ENCODE results near the gene HOXB7. TPM values are rescaled to one million over a fixed set of nuclear protein-coding genes. Genes with fewer than 3 reads are reported as not detected.

Gene HOXB7
- polyA plus RNA-seq, 1 experiment, result not detected

- no peaks in the 10 kb centered on the region for H3K36me3 ChIP-seq (ENCODE audit: control insufficient read depth, insufficient read depth, low read length)
Observed at GRCh38 chr17:48647103-48647962, 36.5 kb upstream of the HOXB7 start.

DNA sequence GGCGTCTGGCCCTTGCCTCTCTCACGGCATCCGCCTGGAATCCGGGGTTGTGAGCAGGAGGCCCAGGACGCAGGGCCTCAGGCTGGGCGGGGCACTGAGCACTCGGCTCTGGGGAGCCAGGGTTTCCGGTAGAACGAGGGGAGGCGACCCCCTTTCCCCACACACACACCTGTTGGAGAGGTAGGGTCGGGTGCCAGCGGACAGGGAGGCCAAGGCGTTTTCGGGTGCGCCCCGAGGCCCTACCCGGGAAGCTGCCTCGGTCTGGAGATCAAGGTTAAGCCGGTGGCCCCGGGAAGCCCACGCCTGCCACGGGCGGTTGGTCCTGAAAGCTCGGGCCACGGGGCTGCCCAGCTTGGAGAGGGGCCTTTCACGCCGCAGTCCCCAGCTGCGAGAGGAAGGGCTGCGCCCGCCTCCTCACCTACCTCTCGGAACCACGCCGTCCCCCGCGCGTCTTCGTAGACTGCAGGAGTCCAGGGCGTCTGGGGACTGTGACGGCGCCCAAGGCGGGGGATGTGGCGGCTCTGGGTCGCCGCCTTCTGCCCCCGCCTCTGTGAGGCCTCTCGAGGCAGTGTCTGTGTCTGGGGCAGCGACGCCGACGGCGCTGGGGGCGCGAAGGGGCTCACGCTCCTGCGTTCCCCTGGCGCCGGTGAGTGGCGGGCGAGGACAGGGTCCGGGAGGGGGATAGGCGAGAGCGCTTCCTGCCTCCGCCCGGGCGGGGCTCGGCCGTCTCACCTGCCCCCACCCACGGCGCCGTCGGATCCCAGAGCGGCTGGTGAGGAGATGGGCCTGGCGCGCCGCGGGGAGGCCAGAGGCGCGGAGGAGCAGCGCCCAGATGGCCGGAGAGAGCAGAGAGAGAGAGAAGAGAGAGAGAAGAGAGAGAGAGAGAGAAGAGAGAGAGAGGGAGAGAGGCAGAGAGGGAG, 35.6 kb upstream of the HOXB7 start:
- Histone ChIP-seq H3K36me3 (ENCODE audit: control insufficient read depth, insufficient read depth, low read length) (no peaks in the 10 kb centered on the region), H3K4me3 (ENCODE audit: low read depth, low read length) (no peak overlapping the region), H3K27me3 (ENCODE audit: control insufficient read depth, insufficient read depth, low read length) (peaks cover 53% of the 10 kb centered on the region)
- DNase-seq (ENCODE audit: low read depth), result no peak
- TF ChIP-seq, protein P1, sequence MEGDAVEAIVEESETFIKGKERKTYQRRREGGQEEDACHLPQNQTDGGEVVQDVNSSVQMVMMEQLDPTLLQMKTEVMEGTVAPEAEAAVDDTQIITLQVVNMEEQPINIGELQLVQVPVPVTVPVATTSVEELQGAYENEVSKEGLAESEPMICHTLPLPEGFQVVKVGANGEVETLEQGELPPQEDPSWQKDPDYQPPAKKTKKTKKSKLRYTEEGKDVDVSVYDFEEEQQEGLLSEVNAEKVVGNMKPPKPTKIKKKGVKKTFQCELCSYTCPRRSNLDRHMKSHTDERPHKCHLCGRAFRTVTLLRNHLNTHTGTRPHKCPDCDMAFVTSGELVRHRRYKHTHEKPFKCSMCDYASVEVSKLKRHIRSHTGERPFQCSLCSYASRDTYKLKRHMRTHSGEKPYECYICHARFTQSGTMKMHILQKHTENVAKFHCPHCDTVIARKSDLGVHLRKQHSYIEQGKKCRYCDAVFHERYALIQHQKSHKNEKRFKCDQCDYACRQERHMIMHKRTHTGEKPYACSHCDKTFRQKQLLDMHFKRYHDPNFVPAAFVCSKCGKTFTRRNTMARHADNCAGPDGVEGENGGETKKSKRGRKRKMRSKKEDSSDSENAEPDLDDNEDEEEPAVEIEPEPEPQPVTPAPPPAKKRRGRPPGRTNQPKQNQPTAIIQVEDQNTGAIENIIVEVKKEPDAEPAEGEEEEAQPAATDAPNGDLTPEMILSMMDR (IDR thresholded peaks at IDR 0.05; ENCODE audit: insufficient read depth, low read depth, low read length), result no peak
- CTCF ChIA-PET, result interaction anchor here (1.0 kb wide), 1 partner anchor 9 kb away, joined by 3 read pairs; no protein-coding TSS in a partner anchor
- POLR2A ChIA-PET, result no interaction called here

More at GRCh38 chr17:48647103-48647962, 36.5 kb upstream of the HOXB7 start:
- POLR2A ChIA-PET, result no interaction called here
- TF ChIP-seq, protein P1 (IDR thresholded peaks at IDR 0.05; ENCODE audit: insufficient read depth, low read depth, low read length), result no peak
- no peak for DNase-seq (ENCODE audit: low read depth)
- peaks cover 45% of the 10 kb centered on the region for H3K27me3 ChIP-seq (ENCODE audit: control insufficient read depth, insufficient read depth, low read length)
- H3K4me3 ChIP-seq (ENCODE audit: low read depth, low read length), result peak overlapping the region; percentile 4
- CTCF ChIA-PET, result interaction anchor here (0.5 to 0.6 kb wide), 2 partner anchors 14 to 237 kb away, joined by 3 read pairs; no protein-coding TSS in a partner anchor

DNA sequence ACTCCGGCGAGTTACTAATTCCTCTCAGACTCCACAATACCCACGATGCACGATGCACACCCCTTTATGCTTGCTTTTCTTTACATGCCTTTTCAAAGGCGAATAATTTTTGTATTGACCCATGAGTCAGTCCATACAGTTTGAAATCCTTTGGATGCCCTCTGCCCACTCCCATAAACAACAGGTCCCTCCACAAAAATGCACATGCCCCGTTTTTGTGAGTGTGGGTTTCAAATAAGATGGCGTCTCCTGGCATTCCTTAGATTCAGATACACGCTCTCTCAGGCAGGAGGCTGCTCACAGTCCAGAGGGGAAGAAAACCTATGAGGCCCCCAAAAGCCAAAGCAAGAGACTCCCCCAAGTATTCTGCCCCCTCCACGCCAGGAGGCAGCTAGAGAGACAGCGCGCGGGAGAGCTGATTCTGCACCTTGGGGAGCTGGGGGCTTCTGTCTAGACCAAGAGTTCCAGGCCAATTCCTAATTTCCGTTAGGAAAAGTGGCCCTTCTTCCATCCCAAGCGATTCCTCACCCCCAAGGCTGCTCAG, 34.9 kb upstream of the HOXB7 start:
- no peaks in the 10 kb centered on the region for H3K36me3 ChIP-seq (ENCODE audit: control insufficient read depth, insufficient read depth, low read length)
- TF ChIP-seq, protein P1 (IDR thresholded peaks at IDR 0.05; ENCODE audit: insufficient read depth, low read depth, low read length), result no peak
- DNase-seq (ENCODE audit: low read depth), result no peak
- ChIA-PET CTCF (interaction anchor here (1.0 kb wide), 1 partner anchor 9 kb away, joined by 3 read pairs; no protein-coding TSS in a partner anchor), POLR2A (no interaction called here)
- no peak overlapping the region for H3K4me3 ChIP-seq (ENCODE audit: low read depth, low read length)
- peaks cover 60% of the 10 kb centered on the region for H3K27me3 ChIP-seq (ENCODE audit: control insufficient read depth, insufficient read depth, low read length)

- POLR2A ChIA-PET, result no interaction called here
- Histone ChIP-seq H3K36me3 (ENCODE audit: control insufficient read depth, insufficient read depth, low read length) (no peaks in the 10 kb centered on the region), H3K4me3 (ENCODE audit: low read depth, low read length) (no peak overlapping the region), H3K27me3 (ENCODE audit: control insufficient read depth, insufficient read depth, low read length) (peaks cover 64% of the 10 kb centered on the region)
- TF ChIP-seq, protein P1 (IDR thresholded peaks at IDR 0.05; ENCODE audit: insufficient read depth, low read depth, low read length), result no peak
- CTCF ChIA-PET, result no interaction called here
- no peak for DNase-seq (ENCODE audit: low read depth)
Observed at GRCh38 chr17:48644910-48645557, 34.2 kb upstream of the HOXB7 start.
